GM21737 (cell line): ENCODE measurements around the gene CALHM2.

Experiments
- ATAC-seq: cut with Tn5 transposase; IDR thresholded peaks from one replicate; pipeline ENCODE4 v1.9.1; 2021; ENCODE audit warnings: mild to moderate bottlenecking, moderate library complexity; ENCODE audit not compliant: unreplicated experiment

CALHM2 gene

DNA sequence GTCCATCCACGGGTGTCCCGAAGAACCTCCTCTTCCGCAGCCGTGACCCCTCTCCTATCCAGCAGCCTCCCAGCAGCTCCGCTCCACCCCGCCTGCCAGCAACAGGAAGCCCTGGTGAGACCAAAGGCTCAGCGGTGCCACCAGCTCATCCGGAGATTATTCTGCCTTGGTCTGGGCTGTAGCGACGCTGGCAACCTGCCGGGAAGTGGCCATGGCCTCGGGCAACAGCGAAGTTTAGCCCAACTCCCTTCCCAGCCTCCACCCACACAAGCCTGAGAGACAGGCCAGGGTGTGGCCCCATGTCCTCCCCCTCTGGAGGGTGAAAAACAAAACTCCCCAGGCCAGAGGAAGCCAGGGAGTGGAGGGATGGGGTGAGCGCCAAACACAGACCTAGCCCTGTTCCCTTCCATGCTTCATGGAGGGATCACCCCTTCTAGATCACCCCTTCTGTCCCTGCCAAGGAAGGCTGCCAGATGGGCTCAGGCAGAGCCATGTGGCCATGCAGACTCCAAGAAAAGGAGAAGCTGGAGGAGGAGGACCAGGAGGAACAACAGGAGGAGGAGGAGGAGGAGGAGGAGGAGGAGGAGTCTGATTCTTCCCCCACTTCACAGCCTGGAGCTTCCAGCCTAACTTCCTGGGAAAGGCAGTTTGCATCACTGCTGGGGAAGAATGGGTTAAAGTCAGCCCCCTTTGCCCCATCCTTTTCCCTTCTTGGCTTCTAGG lies 918 bp downstream of the CALHM2 start:
- ATAC-seq, result no peak

DNA sequence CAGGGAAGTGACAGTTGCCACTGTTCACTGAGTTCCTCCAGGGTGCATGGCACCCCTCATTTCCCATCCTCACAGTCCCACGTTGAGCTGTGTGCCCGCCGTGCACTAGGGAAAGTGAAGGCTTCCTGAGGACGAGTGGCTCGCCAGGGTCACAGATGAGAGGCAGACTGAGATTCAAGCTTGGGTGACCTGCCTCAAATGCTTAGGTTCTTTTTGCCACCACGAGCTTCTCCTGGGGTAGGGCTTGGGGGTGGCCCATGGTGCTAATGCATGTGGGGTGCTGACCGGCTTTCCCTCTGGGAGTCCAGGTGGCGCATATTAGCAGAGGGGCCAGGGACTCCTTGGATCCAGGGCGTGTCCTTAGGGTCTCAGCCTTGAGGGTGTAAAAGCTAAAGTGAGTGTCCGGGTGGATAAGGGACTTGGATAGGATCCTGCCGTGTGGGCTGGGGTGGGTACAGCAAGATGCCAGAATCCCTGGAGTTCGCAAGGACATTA lies 1.9 kb downstream of the CALHM2 start:
- ATAC-seq, result no peak

DNA sequence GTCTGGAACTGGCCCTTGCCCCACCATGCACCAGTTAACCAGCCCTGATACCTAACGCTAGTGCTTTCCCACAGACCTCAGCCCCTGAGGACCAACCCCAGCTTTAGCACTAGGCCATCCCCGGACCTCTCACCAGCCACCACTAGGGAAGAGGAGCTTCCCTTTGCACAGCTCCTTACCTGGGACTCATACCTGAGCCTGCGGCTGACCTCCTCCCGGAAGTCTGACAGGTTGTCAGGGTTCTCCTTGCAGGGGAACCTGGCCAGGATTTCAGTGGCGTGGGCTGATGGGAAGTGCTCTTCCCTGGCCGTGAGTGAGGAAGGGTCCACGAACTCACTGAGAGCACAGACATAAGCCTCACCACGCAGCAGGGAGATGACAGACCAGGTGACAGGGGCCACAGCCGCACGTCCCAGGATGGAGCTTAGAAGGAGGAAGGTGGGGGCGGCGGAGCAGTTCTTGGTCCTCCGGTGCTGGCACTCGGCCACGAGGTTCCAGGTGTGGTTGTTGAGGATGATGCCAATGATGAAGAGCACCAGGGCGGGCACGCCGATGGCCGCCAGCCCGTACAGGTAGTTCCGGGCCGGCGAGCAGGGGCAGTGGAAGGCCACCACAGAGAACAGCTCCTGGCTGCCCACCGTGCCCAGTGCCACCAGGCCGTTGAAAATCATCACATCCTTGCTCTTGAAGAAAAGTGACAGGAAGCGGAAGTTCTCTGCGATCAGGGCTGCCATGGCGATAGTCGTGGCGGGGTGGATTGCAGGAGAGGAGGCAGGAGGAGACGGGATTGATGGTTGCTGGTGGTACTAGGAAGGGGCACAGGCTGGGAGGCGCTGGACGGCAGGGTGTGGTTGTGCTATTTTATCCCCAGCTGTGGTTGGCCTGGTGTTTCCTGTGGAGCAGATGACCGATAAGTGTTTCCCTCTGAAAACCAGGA lies 2.7 kb downstream of the CALHM2 start:
- no peak for ATAC-seq

DNA sequence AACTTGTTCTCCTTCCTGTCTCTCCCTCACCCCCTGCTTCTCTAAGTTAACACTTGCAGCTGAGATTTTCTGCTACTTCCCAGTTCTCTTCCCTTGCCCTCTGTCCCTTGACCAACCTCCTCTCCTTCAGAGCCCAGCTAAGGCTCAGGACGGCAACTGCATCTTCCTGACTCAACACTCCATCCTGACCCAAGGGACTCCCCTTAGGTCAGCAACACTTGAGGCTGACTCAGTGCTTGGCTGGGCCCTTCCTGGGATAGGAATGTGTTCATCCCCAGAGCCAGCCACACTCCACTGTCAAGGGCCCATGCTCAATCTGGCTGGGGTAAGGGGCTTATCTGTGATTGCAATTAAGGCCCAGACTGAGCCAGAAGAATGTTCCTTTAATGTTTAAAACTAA lies 3.4 kb downstream of the CALHM2 start:
- no peak for ATAC-seq

GRCh38 chr10:103447187-103447586 lies 5.0 kb downstream of the CALHM2 start:
- ATAC-seq, result no peak

GRCh38 chr10:103445767-103446567 lies 6.2 kb downstream of the CALHM2 start:
- no peak for ATAC-seq

- ATAC-seq, result no peak
Measured at GRCh38 chr10:103445366-103445765, 6.8 kb downstream of the CALHM2 start.

DNA sequence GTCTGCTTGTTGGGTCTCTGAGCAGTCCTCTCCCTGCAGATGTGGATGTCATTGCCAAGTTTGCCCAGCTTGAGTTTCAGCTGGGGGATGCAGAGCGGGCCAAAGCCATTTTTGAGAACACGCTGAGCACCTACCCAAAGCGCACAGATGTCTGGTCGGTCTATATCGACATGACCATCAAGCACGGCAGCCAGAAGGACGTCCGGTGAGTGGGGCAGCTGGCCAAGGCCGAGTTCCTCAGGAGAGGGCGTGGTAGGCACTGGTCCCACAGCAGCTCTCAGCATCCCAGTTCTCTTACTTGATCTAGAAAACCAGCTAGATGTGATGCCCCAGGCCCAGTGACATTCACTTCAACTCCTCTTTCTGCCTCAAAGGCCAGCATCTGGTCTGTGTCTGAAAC lies 7.7 kb downstream of the CALHM2 start:
- ATAC-seq, result no peak

- no peak for ATAC-seq
Measured at GRCh38 chr10:103443475-103444185, 8.5 kb downstream of the CALHM2 start.

- ATAC-seq, result no peak
Measured at GRCh38 chr10:103442031-103442461, 10.1 kb downstream of the CALHM2 start.

- no peak for ATAC-seq
Measured at GRCh38 chr10:103441611-103442010, 10.6 kb downstream of the CALHM2 start.

GRCh38 chr10:103441206-103441605 lies 11.0 kb downstream of the CALHM2 start:
- no peak for ATAC-seq

GRCh38 chr10:103440416-103440815 lies 11.8 kb downstream of the CALHM2 start:
- no peak for ATAC-seq

GRCh38 chr10:103439776-103440175 lies 12.4 kb downstream of the CALHM2 start:
- ATAC-seq, result no peak

GRCh38 chr10:103433858-103434257 lies 18.3 kb downstream of the CALHM2 start:
- ATAC-seq, result no peak

DNA sequence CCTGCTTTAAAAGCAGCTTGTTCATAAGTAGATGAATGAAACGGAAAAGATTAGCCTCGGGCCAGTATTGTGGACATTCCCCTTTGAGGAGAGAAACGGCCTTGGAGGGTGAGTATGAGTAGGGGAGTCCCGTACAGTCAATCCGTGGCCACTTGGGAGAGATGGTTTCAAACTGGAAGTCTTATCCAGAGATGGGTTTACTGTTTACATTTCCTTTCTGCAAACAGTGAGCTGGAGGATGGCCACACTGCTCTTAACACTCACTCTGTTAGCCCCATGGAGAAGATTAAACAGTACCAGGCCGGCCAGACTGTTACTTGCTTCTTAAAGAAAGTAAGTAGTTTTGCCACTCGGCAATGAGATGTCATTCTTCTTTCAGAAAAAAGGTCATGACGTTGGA lies 20.3 kb downstream of the CALHM2 start:
- ATAC-seq, result no peak

DNA sequence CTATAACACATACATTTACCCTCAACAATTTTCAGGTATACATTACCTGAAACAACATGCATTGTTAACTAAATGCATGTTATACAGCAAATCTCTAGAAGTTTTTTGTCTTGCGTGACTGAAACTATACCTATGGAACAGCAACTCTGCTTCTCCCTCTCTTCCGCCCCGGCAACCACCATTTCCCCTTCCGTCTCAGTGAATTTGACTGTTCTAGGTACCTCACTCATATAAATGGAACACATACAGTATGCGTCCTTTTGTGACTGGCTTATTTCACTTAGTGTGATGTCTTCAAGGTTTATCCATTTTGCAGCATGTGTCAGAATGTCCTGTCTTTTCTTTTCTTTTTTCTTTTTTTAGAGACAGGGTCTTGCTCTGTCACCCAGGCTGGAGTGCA lies 22.5 kb downstream of the CALHM2 start:
- ATAC-seq, result no peak

DNA sequence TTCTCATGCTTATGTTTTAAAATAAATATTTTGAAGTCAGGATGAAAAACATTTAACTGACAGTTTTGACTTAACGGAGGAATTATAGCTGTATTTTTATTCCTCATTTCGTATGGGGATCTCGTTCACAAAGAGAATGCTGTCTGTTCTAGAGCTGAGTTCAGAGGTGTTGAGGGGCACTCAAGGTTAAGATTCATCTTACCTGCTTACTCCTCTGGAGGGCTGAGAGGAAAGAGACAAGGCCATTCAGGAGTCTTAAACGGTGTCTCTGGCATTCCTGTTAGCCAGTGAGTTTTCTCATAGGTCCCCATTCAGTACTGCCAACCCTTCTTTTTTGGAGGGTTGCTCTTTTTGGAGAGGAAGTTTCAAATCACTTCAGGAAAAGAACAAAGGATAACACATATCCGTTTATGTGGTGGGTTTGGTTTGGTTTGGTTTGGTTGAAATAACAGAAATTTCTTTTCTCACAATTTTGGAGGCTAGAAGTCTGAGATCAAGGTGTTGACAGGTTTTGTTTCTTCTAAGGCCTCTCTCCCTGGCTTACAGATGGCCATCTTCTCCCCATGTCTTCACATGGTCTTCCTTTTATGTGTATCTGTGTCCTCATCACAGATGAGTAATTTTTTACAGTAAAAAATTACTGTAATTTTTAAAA lies 23.1 kb downstream of the CALHM2 start:
- ATAC-seq, result no peak

DNA sequence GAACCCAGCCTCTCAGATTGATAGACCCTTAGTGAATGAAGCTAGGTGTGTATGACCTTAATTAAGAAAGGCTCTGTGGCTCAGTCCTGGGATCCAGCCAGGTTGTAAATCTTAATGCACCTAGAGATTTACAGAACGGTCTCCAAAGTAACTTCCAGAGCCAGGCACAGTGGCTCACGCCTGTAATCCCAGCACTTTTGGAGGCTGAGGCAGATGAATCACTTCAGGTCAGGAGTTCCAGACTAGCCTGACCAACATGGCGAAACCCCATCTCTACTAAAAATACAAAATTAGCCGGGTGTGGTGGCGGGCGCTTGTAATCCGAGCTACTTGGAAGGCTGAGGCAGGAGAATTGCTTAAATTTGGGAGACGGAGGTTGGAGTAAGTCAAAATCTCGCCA lies 24.3 kb downstream of the CALHM2 start:
- ATAC-seq, result no peak

DNA sequence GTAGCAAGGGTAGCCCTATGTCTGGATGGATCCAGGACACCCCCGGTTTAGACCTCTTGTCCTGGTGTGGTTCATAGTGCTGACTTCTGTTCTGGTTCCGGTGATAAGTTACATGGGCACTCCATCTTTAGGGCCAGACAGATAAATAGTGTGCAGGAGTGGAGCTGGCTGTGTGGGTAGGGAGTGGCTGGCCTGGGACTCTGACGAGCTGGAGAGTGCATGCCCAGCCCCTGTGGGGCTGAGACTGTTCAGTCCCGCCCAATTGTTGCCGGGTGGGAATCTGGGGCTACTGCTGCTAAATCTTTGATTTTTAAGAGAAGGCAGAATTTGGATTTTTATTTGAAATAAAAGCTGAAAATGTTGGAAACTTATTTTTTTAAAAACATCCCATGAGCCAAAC lies 28.4 kb downstream of the CALHM2 start:
- ATAC-seq, result no peak
